ENCODE results near the gene ITGB3BP.
A peak's percentile ranks its signal among the peaks of the same experiment; 100 is the strongest.

The ITGB3BP gene

DNA sequence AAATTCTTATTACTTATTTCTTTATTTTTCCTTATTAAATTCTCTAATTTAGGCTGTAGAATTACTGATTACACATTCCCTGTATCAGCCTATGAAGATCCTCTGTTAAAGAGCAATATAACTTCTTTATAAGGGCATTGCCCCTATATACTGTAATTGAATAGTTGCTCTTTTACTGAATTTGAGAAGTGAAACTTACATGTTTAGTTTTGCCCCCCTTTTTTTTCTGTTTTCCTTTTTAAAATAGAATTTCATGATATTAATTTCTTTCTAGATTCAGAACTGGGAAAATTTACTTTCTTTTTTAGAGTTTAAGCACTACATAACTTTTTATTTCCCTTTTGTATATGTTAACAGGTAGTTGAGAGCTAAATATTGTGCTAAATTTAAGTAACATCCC, 40.7 kb upstream of the ITGB3BP start:
- TF ChIP-seq FOXM1 (IDR thresholded peaks at IDR 0.05; ENCODE audit: borderline replicate concordance, low read depth), result no peak
- no peak for TF ChIP-seq TAF1 (IDR thresholded peaks at IDR 0.05; ENCODE audit: low read depth)
- TF ChIP-seq NFIC (IDR thresholded peaks at IDR 0.05), result no peak
- no peak for TF ChIP-seq TEAD4 (IDR thresholded peaks at IDR 0.05)
- TF ChIP-seq CEBPB (IDR thresholded peaks at IDR 0.05), result no peak
- TF ChIP-seq, protein P1, sequence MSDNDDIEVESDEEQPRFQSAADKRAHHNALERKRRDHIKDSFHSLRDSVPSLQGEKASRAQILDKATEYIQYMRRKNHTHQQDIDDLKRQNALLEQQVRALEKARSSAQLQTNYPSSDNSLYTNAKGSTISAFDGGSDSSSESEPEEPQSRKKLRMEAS (IDR thresholded peaks at IDR 0.05), result no peak
- no peak for TF ChIP-seq TCF12 (IDR thresholded peaks at IDR 0.05; ENCODE audit: low read depth)
- TF ChIP-seq EGR1 (IDR thresholded peaks at IDR 0.05), result no peak
- no peak for TF ChIP-seq CREB1 (IDR thresholded peaks at IDR 0.05; ENCODE audit: low read depth)
- no peak for TF ChIP-seq YY1 (IDR thresholded peaks at IDR 0.05; ENCODE audit: low read depth)
- no peak for TF ChIP-seq RAD21 (IDR thresholded peaks at IDR 0.05; ENCODE audit: low read depth)
- no peak for TF ChIP-seq USF1 (IDR thresholded peaks at IDR 0.05)
- TF ChIP-seq, protein P2, sequence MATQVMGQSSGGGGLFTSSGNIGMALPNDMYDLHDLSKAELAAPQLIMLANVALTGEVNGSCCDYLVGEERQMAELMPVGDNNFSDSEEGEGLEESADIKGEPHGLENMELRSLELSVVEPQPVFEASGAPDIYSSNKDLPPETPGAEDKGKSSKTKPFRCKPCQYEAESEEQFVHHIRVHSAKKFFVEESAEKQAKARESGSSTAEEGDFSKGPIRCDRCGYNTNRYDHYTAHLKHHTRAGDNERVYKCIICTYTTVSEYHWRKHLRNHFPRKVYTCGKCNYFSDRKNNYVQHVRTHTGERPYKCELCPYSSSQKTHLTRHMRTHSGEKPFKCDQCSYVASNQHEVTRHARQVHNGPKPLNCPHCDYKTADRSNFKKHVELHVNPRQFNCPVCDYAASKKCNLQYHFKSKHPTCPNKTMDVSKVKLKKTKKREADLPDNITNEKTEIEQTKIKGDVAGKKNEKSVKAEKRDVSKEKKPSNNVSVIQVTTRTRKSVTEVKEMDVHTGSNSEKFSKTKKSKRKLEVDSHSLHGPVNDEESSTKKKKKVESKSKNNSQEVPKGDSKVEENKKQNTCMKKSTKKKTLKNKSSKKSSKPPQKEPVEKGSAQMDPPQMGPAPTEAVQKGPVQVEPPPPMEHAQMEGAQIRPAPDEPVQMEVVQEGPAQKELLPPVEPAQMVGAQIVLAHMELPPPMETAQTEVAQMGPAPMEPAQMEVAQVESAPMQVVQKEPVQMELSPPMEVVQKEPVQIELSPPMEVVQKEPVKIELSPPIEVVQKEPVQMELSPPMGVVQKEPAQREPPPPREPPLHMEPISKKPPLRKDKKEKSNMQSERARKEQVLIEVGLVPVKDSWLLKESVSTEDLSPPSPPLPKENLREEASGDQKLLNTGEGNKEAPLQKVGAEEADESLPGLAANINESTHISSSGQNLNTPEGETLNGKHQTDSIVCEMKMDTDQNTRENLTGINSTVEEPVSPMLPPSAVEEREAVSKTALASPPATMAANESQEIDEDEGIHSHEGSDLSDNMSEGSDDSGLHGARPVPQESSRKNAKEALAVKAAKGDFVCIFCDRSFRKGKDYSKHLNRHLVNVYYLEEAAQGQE (IDR thresholded peaks at IDR 0.05; ENCODE audit: low read depth), result no peak
- no peak for TF ChIP-seq ZBTB7A (IDR thresholded peaks at IDR 0.05; ENCODE audit: low read depth)
- TF ChIP-seq EP300 (IDR thresholded peaks at IDR 0.05; ENCODE audit: borderline replicate concordance), result no peak

DNA sequence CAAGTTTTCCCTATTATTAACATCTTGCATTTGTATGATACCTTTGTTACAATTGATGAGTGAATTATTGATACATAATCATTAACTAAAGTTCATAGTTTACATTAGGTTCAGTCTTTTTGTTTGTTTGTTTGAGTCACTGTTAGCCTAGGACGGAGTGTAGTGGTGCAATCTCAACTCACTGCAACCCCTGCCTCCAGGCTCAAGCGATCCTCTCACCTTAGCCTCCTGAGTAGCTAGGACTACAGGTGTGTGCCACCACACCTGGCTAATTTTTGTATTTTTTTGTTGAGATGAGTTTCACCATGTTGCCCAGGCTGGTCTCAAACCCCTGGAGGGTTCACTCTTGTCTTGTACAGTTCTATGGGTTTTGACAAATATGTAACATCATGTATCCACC, 36.3 kb upstream of the ITGB3BP start:
- TF ChIP-seq CEBPB (IDR thresholded peaks at IDR 0.05) (no peak), NFIC (IDR thresholded peaks at IDR 0.05) (no peak), EGR1 (IDR thresholded peaks at IDR 0.05) (no peak), ZBTB7A (IDR thresholded peaks at IDR 0.05; ENCODE audit: low read depth) (no peak), TCF12 (IDR thresholded peaks at IDR 0.05; ENCODE audit: low read depth) (no peak), EP300 (IDR thresholded peaks at IDR 0.05; ENCODE audit: borderline replicate concordance) (no peak), FOXM1 (IDR thresholded peaks at IDR 0.05; ENCODE audit: borderline replicate concordance, low read depth) (no peak), USF1 (IDR thresholded peaks at IDR 0.05) (no peak)
- TF ChIP-seq, protein P1 (IDR thresholded peaks at IDR 0.05), result no peak

DNA sequence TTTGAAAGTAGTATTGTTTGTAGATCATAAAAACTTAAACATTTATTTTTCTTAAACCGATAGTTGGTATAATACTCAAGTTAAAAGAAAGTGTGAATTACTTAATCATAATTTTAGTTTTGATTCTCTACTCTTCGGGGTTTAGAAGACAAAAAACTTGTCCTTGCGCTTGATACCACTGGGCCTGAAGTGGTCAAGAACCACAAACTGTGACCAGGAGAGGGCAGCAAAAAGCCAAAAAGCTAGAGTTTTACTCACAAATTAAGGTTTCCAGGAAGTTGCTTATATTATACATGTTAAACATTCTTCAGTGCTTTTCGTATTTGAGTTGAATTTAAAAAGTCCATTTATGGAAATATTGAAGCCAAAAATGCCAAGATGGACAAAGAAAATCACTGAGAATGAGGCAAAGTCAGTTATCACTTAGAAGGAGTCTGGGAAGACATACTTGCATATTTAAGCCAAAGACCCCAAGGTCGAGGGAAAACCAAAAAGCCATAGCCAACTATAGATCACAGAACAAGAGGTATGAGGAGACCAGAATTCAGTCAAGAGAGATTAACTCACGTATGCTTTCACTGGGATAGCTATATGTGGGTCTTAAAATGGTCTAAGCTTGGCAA, 34.5 kb upstream of the ITGB3BP start:
- TF ChIP-seq NFIC (IDR thresholded peaks at IDR 0.05) (no peak), RAD21 (IDR thresholded peaks at IDR 0.05; ENCODE audit: low read depth) (peak; percentile 52), CEBPB (IDR thresholded peaks at IDR 0.05) (no peak), ZBTB7A (IDR thresholded peaks at IDR 0.05; ENCODE audit: low read depth) (no peak)

- TF ChIP-seq YY1 (IDR thresholded peaks at IDR 0.05; ENCODE audit: low read depth) (no peak), RAD21 (IDR thresholded peaks at IDR 0.05; ENCODE audit: low read depth) (no peak), EP300 (IDR thresholded peaks at IDR 0.05; ENCODE audit: borderline replicate concordance) (no peak), CREB1 (IDR thresholded peaks at IDR 0.05; ENCODE audit: low read depth) (no peak), TAF1 (IDR thresholded peaks at IDR 0.05; ENCODE audit: low read depth) (no peak), FOXM1 (IDR thresholded peaks at IDR 0.05; ENCODE audit: borderline replicate concordance, low read depth) (no peak), TEAD4 (IDR thresholded peaks at IDR 0.05) (no peak), CEBPB (IDR thresholded peaks at IDR 0.05) (no peak)
- TF ChIP-seq, protein P1 (IDR thresholded peaks at IDR 0.05), result no peak
- TF ChIP-seq, protein P2 (IDR thresholded peaks at IDR 0.05; ENCODE audit: low read depth), result no peak
Measured at GRCh38 chr1:63555480-63555879, 32.5 kb upstream of the ITGB3BP start.

DNA sequence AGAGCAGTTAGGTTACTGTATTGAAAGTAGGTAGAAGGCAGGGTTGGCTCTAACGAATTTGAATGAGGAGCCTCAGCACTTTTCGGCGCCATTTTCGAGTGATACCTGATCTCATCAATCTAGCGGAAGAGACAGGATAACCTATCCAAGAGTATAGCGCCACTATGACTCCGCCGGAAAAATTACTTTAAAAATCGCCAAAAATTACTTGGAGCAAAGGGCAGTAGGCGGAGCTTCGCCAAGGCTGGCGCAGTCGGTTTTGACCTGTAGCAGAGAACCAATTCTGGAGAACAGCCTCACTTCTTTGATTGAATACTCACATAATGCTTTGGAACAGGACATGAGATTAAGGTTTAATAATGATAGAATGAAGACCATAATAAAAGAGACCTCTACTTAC, 25.9 kb upstream of the ITGB3BP start:
- no peak for TF ChIP-seq CEBPB (IDR thresholded peaks at IDR 0.05)
- TF ChIP-seq EGR1 (IDR thresholded peaks at IDR 0.05), result no peak
- TF ChIP-seq YY1 (IDR thresholded peaks at IDR 0.05; ENCODE audit: low read depth), result no peak
- TF ChIP-seq EP300 (IDR thresholded peaks at IDR 0.05; ENCODE audit: borderline replicate concordance), result no peak
- TF ChIP-seq, protein P1 (IDR thresholded peaks at IDR 0.05), result no peak
- no peak for TF ChIP-seq TCF12 (IDR thresholded peaks at IDR 0.05; ENCODE audit: low read depth)
- TF ChIP-seq USF1 (IDR thresholded peaks at IDR 0.05), result no peak
- TF ChIP-seq CREB1 (IDR thresholded peaks at IDR 0.05; ENCODE audit: low read depth), result no peak
- no peak for TF ChIP-seq RAD21 (IDR thresholded peaks at IDR 0.05; ENCODE audit: low read depth)
- TF ChIP-seq ZBTB7A (IDR thresholded peaks at IDR 0.05; ENCODE audit: low read depth), result no peak
- TF ChIP-seq NFIC (IDR thresholded peaks at IDR 0.05), result no peak
- no peak for TF ChIP-seq FOXM1 (IDR thresholded peaks at IDR 0.05; ENCODE audit: borderline replicate concordance, low read depth)
- no peak for TF ChIP-seq TEAD4 (IDR thresholded peaks at IDR 0.05)
- TF ChIP-seq, protein P2 (IDR thresholded peaks at IDR 0.05; ENCODE audit: low read depth), result no peak
- TF ChIP-seq TAF1 (IDR thresholded peaks at IDR 0.05; ENCODE audit: low read depth), result no peak
